Endodermal cell (in vitro differentiated cells): ENCODE results near the gene TBC1D4. TPM values are rescaled to one million over a fixed set of nuclear protein-coding genes. Genes with fewer than 3 reads are reported as not detected.

ENCODE experiments used
- DNase-seq: peaks from one replicate; pipeline ENCODE4 v3.0.0-alpha.2; 2017
- H3K27ac ChIP-seq: 2 replicates; pipeline ENCODE4 v1.5.1; 2013; ENCODE audit warnings: mild to moderate bottlenecking, low read depth, low read length, moderate library complexity
- H3K27me3 ChIP-seq: 2 replicates; pipeline ENCODE4 v1.6.1; 2013; ENCODE audit warnings: mild to moderate bottlenecking, low read length, moderate library complexity; ENCODE audit not compliant: insufficient read depth, control insufficient read depth, poor library complexity, severe bottlenecking
- H3K36me3 ChIP-seq: 2 replicates; pipeline ENCODE4 v1.7.0; 2013; ENCODE audit warnings: mild to moderate bottlenecking, low read length, moderate library complexity; ENCODE audit not compliant: control insufficient read depth, insufficient read depth
- H3K4me1 ChIP-seq: one replicate; pipeline ENCODE4 v1.7.0; 2013; ENCODE audit warnings: low read length; ENCODE audit not compliant: control insufficient read depth, insufficient read depth
- H3K4me3 ChIP-seq: 2 replicates; pipeline ENCODE4 v1.5.1; 2013; ENCODE audit warnings: mild to moderate bottlenecking, low read length, moderate library complexity
- H3K9ac ChIP-seq: 2 replicates; pipeline ENCODE4 v1.6.1; 2013; ENCODE audit warnings: mild to moderate bottlenecking, low read length, moderate library complexity; ENCODE audit not compliant: poor library complexity, severe bottlenecking; ENCODE audit errors: extremely low read depth
- H3K9me3 ChIP-seq: 2 replicates; pipeline ENCODE4 v1.6.1; 2013; ENCODE audit warnings: mild to moderate bottlenecking, low read length, moderate library complexity; ENCODE audit not compliant: control insufficient read depth
- H3K27ac Mint-ChIP-seq: 2 replicates; pipeline ENCODE4 v1.8.0; 2020; ENCODE audit warnings: mixed read lengths
- H3K27me3 Mint-ChIP-seq: 2 replicates; pipeline ENCODE4 v1.8.0; 2021; ENCODE audit warnings: mild to moderate bottlenecking, mixed read lengths; ENCODE audit not compliant: insufficient read depth
- H3K36me3 Mint-ChIP-seq: 2 replicates; pipeline ENCODE4 v1.8.0; 2020; ENCODE audit warnings: low read depth, mixed read lengths
- H3K4me1 Mint-ChIP-seq: 2 replicates; pipeline ENCODE4 v1.8.0; 2020; ENCODE audit warnings: mixed read lengths
- H3K4me3 Mint-ChIP-seq: 2 replicates; pipeline ENCODE4 v1.8.0; 2020; ENCODE audit warnings: mild to moderate bottlenecking, moderate library complexity, mixed read lengths
- H3K9me3 Mint-ChIP-seq: 2 replicates; pipeline ENCODE4 v1.8.0; 2020; ENCODE audit warnings: mild to moderate bottlenecking, mixed read lengths
- WGBS, 2 experiments: methylation state at CpG; one replicate each; pipeline versions ENCODE4 v1.1.5 to v1.1.7; 2013; ENCODE audit warnings: missing lambda C conversion rate in 2 of 2, mixed read lengths in 1 of 2; ENCODE audit not compliant: insufficient coverage in 1 of 2, insufficient read length in 1 of 2; 5-methylcytosine and 5-hydroxymethylcytosine counted together
- total RNA-seq, 2 donors: library from RNA; stranded (reverse); fragmentation: NEBNext Ultra II Directional in 1 of 2; extraction: Animal tissue kit (Norgen Biotek cat#: 25700) in 1 of 2; gene quantifications; 2 replicates in 1 of 2; 3 replicates in 1 of 2; pipeline ENCODE4 v1.2.1, GENCODE V29; 2021
- TF ChIP-seq, protein P1 (sequence below): fragments of 200-600 bp; sonication (generic); conservative IDR thresholded peaks from 2 replicates; pipeline ENCODE4 v1.5.0; 2021; ENCODE audit warnings: antibody characterized with exemption, mild to moderate bottlenecking

Gene TBC1D4
- total RNA-seq, 2 donors from 2014 or later: 3.2 to 4.7 TPM

GRCh38 chr13:75415171-75415570 is 66.8 kb downstream of the TBC1D4 start:
- H3K27ac ChIP-seq: no peak overlapping the region
- no peaks in the 10 kb centered on the region for H3K27me3 Mint-ChIP-seq
- H3K27ac Mint-ChIP-seq: no peak overlapping the region

DNA sequence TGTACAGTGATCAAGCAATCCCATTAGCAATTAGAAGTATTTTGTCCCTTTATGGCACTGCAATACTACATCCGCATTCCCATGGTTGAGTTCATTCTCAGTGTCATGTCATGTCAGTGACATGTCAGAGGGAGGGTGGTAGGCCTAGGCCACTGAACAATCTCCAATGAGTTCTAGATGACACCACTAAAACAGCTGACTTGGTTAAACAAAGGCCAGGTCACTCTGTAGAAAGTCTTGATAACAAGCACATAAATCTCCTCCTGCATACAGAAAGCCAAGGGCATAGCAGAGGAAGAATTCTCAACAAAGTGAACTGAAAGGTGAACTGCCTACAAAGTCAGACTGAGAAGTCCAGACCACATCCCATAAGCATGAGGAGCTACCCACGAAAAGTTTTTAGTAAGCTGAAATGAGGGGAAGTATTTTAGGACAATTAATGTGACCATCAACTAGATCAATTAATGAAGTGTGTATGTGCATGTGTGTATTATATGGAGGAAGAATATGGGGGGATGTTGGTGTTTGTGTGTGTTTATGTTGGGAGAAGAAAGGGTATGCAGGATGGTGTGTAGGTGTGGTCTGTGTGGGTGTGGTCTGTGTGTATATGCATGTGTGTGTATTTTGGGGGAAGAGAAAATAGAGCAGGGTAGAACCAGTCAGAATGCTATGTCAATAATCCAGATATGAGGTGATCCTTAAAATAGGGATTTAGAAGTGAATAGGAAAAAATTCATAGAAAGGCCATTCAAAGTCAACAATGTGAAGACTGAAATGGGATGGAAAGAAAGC is 67.7 kb downstream of the TBC1D4 start:
- H3K4me3 Mint-ChIP-seq: no peak overlapping the region
- H3K27me3 Mint-ChIP-seq: no peaks in the 10 kb centered on the region
- no peaks in the 10 kb centered on the region for H3K4me1 Mint-ChIP-seq
- Histone ChIP-seq H3K9ac (no peak overlapping the region), H3K27ac (no peak overlapping the region), H3K9me3 (no peaks in the 10 kb centered on the region), H3K4me3 (no peak overlapping the region), H3K4me1 (no peaks in the 10 kb centered on the region), H3K27me3 (no peaks in the 10 kb centered on the region), H3K36me3 (no peaks in the 10 kb centered on the region)
- DNase-seq: no peak
- TF ChIP-seq, protein P1, sequence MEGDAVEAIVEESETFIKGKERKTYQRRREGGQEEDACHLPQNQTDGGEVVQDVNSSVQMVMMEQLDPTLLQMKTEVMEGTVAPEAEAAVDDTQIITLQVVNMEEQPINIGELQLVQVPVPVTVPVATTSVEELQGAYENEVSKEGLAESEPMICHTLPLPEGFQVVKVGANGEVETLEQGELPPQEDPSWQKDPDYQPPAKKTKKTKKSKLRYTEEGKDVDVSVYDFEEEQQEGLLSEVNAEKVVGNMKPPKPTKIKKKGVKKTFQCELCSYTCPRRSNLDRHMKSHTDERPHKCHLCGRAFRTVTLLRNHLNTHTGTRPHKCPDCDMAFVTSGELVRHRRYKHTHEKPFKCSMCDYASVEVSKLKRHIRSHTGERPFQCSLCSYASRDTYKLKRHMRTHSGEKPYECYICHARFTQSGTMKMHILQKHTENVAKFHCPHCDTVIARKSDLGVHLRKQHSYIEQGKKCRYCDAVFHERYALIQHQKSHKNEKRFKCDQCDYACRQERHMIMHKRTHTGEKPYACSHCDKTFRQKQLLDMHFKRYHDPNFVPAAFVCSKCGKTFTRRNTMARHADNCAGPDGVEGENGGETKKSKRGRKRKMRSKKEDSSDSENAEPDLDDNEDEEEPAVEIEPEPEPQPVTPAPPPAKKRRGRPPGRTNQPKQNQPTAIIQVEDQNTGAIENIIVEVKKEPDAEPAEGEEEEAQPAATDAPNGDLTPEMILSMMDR: no peak
- WGBS, 2 experiments: 97% methylated on average over 2 of the region's 2 CpGs; no CpG with 5 or more reads in 1 of the 2 experiments
- H3K9me3 Mint-ChIP-seq: no peaks in the 10 kb centered on the region
- H3K36me3 Mint-ChIP-seq: no peaks in the 10 kb centered on the region
- H3K27ac Mint-ChIP-seq: no peak overlapping the region

More at GRCh38 chr13:75415171-75415570, 66.8 kb downstream of the TBC1D4 start:
- Mint-ChIP-seq H3K4me3 (no peak overlapping the region), H3K36me3 (no peaks in the 10 kb centered on the region), H3K9me3 (no peaks in the 10 kb centered on the region), H3K4me1 (no peaks in the 10 kb centered on the region)
- Histone ChIP-seq H3K4me3 (no peak overlapping the region), H3K36me3 (no peaks in the 10 kb centered on the region), H3K4me1 (no peaks in the 10 kb centered on the region), H3K27me3 (no peaks in the 10 kb centered on the region), H3K9ac (no peak overlapping the region), H3K9me3 (no peaks in the 10 kb centered on the region)
- no peak for DNase-seq
- 89 to 100% methylated on average over 1 to 2 of the region's 2 CpGs for WGBS, 2 experiments
- TF ChIP-seq, protein P1: no peak

DNA sequence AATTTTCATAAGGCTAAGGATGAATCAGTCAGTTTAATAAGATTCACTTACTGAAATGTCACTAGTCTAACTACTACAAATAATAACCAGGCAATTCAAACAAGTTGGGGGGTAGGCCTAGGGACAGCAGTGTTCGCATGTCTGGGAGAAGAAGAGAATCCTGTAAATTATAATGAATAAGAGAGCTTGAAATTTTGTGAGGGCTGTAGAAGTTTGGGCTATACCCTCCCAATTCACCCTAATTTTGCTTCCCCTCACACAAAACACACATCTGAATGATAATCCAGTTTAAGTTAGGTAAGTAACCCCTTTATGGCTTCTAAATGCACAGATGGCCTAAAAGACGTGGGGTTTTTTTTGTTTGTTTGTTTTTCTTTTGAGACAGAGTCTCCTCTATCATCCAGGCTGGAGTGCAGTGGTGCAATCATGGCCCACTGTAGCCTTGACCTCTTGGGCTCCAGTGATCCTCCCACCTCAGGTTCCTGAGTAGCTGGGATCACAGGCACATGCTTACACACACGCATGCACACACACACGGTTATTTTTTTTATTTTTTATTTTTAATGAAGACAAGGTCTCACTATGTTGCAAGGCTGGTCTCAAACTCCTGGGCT is 69.9 kb downstream of the TBC1D4 start:
- Histone ChIP-seq H3K27ac (no peak overlapping the region), H3K4me3 (no peak overlapping the region), H3K9ac (no peak overlapping the region), H3K4me1 (no peaks in the 10 kb centered on the region), H3K36me3 (no peaks in the 10 kb centered on the region), H3K27me3 (no peaks in the 10 kb centered on the region), H3K9me3 (no peaks in the 10 kb centered on the region)
- no peaks in the 10 kb centered on the region for H3K4me1 Mint-ChIP-seq
- no peak overlapping the region for H3K27ac Mint-ChIP-seq
- DNase-seq: no peak
- 85% methylated on average over 4 of the region's 4 CpGs; no CpG with 5 or more reads in 1 of the 2 experiments for WGBS, 2 experiments
- H3K4me3 Mint-ChIP-seq: no peak overlapping the region
- TF ChIP-seq, protein P1: no peak
- no peaks in the 10 kb centered on the region for H3K36me3 Mint-ChIP-seq
- H3K27me3 Mint-ChIP-seq: no peaks in the 10 kb centered on the region
- H3K9me3 Mint-ChIP-seq: no peaks in the 10 kb centered on the region
